ENCODE results near the gene EVA1C.
"Not testable (repeated sequence)": the region's sequence is repeated elsewhere in the genome, so short reads cannot be mapped to it uniquely, and the experiment has no call there.

The EVA1C gene, protein sequence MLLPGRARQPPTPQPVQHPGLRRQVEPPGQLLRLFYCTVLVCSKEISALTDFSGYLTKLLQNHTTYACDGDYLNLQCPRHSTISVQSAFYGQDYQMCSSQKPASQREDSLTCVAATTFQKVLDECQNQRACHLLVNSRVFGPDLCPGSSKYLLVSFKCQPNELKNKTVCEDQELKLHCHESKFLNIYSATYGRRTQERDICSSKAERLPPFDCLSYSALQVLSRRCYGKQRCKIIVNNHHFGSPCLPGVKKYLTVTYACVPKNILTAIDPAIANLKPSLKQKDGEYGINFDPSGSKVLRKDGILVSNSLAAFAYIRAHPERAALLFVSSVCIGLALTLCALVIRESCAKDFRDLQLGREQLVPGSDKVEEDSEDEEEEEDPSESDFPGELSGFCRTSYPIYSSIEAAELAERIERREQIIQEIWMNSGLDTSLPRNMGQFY

GRCh38 chr21:32412162-32413014 lies at the start of gene EVA1C:
Gene EVA1C, plus strand, starts transcription at chr21:32412706. Its CDS starts 148 bp downstream, at chr21:32412854.
- DNase-seq, result no peak

DNA sequence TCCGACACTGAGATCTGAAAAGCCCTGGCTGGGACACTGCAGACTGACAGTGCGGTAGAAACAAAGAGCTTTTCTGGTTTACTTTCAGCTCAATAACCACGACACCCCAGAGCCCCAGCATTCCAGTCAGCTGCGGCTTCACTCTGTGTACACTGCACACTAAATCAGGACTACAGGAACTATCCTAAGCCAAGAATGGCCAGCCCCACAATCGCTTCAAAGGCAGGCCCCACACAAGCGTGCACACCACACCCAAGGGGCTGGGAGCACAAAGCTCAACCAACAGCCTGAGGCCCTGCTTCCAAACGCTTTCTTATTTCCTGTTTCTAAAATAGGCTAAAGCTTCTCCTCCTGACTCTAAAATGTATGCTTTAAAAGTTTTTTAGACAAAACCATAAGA lies 48.1 kb upstream of the EVA1C start:
- no peak for DNase-seq

- DNase-seq, result no peak
Measured at GRCh38 chr21:32364796-32365195, 47.7 kb upstream of the EVA1C start.

DNA sequence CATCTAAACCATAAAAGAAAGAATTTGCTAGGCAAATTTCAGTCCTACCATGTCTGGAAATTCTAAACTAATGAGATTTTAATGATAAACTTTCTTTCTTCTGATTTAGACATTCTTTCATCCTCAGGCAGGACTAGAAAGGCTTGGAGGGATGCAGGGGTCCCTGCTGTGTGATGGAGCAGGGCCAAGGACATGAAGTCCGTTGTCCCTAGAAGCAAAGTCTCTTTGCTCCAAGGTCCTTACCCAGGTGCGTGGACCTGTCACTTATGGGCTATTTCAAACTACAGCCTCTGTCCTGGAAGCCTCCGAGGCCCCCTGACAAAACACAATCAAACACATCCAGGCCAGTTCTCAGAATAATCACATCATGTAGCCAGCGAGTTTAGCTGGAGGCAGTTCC lies 46.3 kb upstream of the EVA1C start:
- no peak for DNase-seq

- DNase-seq, result no peak
Measured at GRCh38 chr21:32367158-32367557, 45.3 kb upstream of the EVA1C start.

- DNase-seq, result no peak
Measured at GRCh38 chr21:32368386-32368785, 44.1 kb upstream of the EVA1C start.

- not testable (repeated sequence) for DNase-seq
Measured at GRCh38 chr21:32368961-32369360, 43.5 kb upstream of the EVA1C start.

DNA sequence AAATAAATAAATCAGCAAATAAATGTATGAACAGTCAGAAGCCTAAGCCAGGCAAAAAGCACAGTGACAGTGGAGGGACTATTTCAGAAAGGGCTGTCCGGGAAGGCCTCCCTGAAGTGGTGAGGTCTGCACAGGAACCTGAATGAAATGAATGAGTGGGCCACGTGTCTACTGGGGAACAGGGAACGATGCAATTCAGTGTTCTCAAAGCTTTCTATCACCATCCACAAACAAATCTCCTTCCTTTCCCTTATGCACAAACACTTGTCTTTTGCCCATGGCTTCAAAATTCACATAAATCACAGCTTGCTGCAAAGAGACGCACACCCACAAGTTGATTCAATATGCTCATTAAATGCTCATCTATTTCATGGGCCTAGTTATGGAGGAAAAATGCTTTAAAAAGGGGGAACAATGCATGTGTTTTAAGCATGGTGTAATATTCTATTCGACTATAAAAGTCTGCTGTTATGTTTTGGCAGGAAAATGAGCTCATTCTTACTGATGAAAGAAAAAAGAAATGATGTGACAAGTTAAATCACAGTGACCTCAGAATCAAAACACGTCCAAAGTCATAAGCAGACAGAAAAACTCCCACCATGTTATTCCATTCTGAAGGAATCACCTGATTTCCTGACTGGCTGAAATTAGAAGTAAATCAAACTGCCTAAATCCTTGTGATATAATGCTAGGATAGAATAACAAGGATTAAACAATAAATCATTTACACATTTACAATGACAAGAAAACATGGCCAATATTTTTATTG lies 41.3 kb upstream of the EVA1C start:
- no peak for DNase-seq

GRCh38 chr21:32371913-32372314 lies 40.6 kb upstream of the EVA1C start:
- DNase-seq, result no peak

- DNase-seq, result no peak
Measured at GRCh38 chr21:32372755-32373154, 39.8 kb upstream of the EVA1C start.

- DNase-seq, result no peak
Measured at GRCh38 chr21:32377506-32377905, 35.0 kb upstream of the EVA1C start.

DNA sequence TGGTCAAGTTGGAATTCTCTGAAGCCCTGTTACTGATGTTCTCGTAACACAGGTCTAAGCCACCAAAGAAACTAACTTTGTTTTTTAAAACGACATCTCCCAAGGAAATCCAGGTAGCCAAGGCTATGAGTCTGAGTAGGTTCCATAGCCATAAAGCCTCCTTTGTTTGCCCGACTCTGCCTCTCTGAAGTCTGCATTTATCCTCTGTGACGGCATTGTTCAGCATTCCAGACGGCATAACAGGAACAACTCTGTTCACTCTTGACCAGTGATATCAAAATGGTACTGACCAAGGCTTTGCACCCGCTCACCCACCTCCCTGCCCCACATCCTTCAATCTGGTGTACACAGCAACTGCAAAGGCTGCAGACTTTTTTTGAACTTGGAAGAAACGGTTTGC lies 34.5 kb upstream of the EVA1C start:
- DNase-seq, result no peak

DNA sequence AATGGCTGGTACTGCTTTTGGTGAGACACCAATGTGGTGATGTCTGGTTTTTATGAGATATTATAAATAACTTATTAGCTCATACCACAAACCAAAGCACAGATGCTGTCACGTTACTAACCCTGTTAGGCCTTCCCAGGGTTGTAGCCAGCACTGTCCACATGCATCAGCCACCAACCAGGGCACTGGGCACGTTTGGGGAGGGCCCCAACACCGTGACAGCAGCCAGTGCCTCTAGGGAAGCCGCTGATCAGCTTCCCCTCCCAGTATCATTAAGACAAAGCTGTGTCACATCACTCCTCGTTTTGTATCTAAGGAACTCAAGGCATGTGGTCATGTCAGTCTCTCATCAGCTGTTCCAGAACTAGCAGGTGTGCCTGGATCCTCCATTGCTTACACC lies 33.5 kb upstream of the EVA1C start:
- no peak for DNase-seq

DNA sequence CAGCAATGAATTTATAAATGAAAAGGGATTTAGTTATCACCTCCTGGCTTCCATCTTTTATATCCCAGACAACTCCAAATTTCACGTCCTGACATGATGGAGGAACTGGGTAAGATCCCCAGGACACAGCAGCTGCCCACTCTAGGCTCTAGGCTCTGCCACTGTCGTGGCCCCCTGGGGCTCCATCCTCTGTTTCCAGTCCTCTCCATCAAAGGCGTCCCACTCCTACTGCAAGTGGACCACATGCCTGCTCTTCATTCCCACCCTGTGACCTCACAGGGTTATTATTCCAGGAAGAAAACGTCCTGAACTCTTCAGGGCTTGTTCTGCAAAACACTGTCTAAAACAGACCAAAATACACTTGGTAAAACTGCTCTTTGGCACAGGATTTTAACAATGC lies 31.6 kb upstream of the EVA1C start:
- DNase-seq, result no peak

GRCh38 chr21:32381571-32381970 lies 30.9 kb upstream of the EVA1C start:
- DNase-seq, result no peak

- no peak for DNase-seq
Measured at GRCh38 chr21:32382108-32382644, 30.3 kb upstream of the EVA1C start.

DNA sequence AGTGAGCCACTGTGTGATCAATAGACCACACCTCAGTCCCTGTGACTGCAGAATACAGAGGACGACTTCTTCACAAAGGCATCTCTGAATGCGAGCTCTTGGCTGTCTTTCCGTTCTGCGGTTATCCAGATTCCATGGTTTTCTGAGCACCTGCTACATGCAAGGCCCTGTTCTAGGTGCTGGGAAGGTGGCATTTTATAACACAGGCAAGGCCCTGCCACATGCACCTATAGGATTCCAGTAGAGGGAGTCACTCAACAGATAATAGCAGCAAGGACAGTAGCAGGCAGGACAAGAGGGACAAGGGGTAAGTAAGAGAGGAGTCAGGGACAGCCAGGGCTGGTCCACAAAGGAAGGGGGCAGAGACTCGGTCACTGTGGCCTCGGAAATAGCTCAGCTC lies 28.7 kb upstream of the EVA1C start:
- no peak for DNase-seq

GRCh38 chr21:32386195-32386870 lies 26.2 kb upstream of the EVA1C start:
- no peak for DNase-seq

- no peak for DNase-seq
Measured at GRCh38 chr21:32387151-32387550, 25.4 kb upstream of the EVA1C start.

- no peak for DNase-seq
Measured at GRCh38 chr21:32388306-32388705, 24.2 kb upstream of the EVA1C start.

DNA sequence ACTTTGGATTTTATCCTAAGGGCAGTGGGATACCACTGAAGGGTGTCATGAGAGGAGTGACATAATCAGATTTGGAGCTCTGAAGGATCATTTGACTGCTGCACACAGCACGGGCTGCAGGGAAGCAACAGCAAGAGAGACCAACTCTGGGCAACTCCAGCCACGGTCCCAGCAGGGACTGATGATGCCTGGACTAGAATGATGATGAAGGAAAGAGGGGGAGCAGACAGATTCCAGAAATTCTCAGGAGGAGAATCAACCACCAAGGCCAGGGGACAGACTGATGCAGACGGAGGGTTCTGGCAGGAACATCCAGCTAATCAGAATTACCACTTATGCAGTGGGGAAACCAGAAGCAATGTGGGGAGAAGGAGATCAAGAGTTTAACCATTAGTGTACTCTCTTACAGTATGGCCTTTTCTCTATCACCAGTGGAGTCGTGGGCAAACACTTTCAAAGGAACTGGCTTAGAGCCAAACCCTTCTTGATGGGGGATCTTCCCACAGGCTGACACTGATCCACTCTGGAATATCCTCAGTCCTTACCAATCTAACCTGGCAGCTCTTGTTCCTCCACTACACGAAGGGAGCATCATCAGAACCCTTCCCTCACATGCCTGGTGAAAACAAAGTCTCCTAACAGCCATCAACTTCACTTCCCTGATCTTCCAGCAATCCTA lies 23.0 kb upstream of the EVA1C start:
- DNase-seq, result no peak
